Stimulated activated CD8-positive, alpha-beta memory T cell treated with anti-CD3 and anti-CD28 coated beads, Interleukin-2, amount 100 ng/mL, for 1 hour (primary cell): Measurements from ENCODE around the gene FIBCD1.

Experiments used
- DNase-seq, 2 donors: peaks; one replicate each; pipeline ENCODE4 v3.0.0-alpha.2; 2020; ENCODE audit warnings: low read depth in 2 of 2

FIBCD1 gene

GRCh38 chr9:130908146-130908877 is 30.7 kb downstream of the FIBCD1 start:
- no peak for DNase-seq

- DNase-seq, result no peak
Measured at GRCh38 chr9:130906735-130907416, 32.2 kb downstream of the FIBCD1 start.

- DNase-seq, result no peak
Measured at GRCh38 chr9:130905902-130906734, 32.9 kb downstream of the FIBCD1 start.

GRCh38 chr9:130905125-130905901 is 33.7 kb downstream of the FIBCD1 start:
- DNase-seq, result no peak

GRCh38 chr9:130904070-130905044 is 34.7 kb downstream of the FIBCD1 start:
- no peak for DNase-seq

GRCh38 chr9:130903194-130904069 is 35.6 kb downstream of the FIBCD1 start:
- no peak for DNase-seq

- DNase-seq, result no peak
Measured at GRCh38 chr9:130902204-130903185, 36.6 kb downstream of the FIBCD1 start.

- DNase-seq, result no peak
Measured at GRCh38 chr9:130901498-130902203, 37.4 kb downstream of the FIBCD1 start.

GRCh38 chr9:130900701-130901497 is 38.1 kb downstream of the FIBCD1 start:
- DNase-seq, result no peak

GRCh38 chr9:130899051-130899748 is 39.8 kb downstream of the FIBCD1 start:
- DNase-seq, result no peak

- DNase-seq, result no peak
Measured at GRCh38 chr9:130898552-130898852, 40.5 kb downstream of the FIBCD1 start.

GRCh38 chr9:130897848-130898551 is 41.0 kb downstream of the FIBCD1 start:
- no peak for DNase-seq

- DNase-seq, result no peak
Measured at GRCh38 chr9:130897105-130897751, 41.8 kb downstream of the FIBCD1 start.

GRCh38 chr9:130896233-130897014 is 42.6 kb downstream of the FIBCD1 start, which contains the start of gene QRFP:
Gene QRFP, minus strand, starts transcription at chr9:130896812. Its CDS starts 2,974 bp downstream, at chr9:130893838.
- DNase-seq, result no peak
